GM19463 (cell line): ENCODE data around the gene TARBP1.

Source experiments
- ATAC-seq: cut with Tn5 transposase; IDR thresholded peaks from one replicate; pipeline ENCODE4 v1.9.1; 2021; ENCODE audit warnings: mild to moderate bottlenecking, moderate library complexity; ENCODE audit not compliant: unreplicated experiment

TARBP1 gene

DNA sequence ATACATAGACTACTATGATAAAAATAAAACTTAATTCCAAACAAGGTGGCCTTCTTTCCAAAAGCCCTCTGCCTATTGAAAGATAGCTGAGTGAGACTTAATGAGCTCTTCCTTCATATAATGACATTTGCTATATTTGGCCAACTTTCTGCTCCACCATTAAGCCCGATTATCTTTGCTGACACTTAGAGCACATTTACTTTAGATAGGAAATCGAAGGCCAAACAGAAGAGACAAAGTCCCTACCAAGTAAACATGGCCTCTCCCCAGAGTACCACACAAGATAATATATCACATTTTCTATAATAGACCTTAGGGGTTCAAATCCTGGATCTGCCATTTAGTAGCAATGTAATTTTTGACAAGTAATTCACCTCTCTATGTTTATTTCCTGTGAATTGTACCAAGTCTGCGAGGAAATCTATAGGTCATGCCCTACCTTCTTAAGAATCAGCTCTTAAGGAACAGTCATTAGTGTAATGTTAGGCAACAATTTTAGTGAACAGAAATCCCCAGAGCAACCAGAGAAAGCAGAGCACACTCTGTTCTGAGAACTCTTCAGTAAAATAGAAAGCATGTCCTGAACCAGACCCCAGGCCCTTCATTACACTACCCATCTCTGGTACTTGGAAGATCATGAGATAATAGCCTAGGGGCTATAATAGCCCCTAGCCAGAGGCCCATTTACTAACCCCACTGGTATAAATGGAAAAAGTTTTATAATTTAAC is 123.0 kb downstream of the TARBP1 start:
- ATAC-seq, result no peak

DNA sequence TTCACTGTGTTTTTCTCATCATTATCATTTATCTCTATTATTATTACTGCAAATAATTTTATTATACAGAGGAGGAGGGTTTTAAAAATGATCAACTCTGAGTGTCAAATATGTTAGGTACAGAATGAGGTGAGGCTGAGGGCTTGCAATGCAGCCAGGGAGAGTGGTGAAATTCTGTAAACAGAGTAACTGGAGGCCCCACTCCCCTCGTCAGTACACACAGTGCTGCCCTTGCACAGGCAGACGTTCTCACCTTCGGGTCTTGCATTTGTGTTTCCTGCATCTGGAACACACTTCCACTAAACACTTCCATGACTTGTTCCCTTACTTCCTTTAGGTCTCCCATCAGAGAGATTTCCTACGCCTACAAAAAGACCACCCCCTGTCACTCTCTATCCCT is 130.0 kb downstream of the TARBP1 start:
- ATAC-seq, result no peak

DNA sequence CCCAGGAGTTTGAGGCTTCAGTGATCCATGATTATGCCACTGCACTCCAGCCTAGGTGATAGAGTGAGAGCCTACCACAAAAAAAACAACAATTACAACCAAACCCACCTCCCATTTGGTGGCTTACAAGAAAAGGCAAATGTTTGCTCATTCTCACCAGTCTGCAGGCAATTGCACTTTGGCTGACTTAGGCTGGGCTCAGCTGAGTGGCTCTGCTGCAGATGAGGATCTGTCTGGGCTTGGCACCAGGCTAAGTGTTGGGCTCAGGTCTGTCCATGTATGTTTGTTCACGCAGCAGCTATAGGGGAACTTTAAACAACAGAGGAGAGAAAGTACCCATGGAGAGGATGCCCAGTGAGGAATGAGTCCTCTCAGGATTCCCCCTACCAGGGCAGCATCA is 133.7 kb downstream of the TARBP1 start:
- no peak for ATAC-seq

DNA sequence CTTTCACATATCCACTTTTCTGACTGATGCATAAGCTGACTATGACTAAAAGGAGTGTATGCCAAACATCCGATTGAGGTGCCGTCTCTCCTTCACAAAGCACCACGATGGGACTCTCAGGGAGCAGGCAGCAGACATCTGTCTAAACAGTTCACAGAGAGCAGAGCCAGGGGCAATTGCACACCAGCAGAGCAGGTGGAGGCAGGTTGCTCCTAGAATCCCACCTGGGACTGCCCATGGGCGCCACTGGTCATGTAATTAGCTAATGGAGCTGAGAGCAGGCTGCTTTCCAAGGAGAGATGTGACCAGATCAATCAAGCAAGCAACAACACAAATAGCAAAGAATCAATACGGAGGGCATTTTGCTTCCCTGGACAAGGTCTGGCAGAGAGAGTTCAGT is 136.2 kb downstream of the TARBP1 start:
- ATAC-seq, result no peak
